ENCODE results near the gene LRRC8D. TPM values are rescaled to one million over a fixed set of nuclear protein-coding genes. Genes with fewer than 3 reads are reported as not detected.

LRRC8D gene
- total RNA-seq, 1 experiment from 2014 or later = 22.3 TPM

DNA sequence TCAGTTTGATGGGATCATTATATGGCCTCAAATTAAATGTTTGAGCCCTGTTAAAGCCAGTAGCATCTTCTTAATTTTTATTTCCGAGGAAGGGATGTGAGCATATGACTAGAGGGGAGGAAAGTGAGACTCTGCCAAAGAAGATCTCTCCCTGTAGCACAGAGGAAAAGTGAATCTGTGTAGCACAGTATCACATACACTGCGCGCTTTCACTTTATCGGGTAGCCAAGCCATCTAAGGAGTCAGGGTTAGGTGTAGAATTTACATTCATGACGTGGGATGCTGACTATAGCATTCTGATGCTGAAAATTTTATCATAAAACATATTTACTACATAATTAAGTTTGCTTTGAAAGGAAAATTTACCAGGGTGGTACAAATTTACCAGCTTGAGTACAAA is 24.0 kb downstream of the LRRC8D start:
- Mint-ChIP-seq H3K4me1 (ENCODE audit: low read depth, unreplicated experiment) (peaks cover 8% of the 10 kb centered on the region), H3K36me3 (ENCODE audit: insufficient read depth, unreplicated experiment) (peaks cover 24% of the 10 kb centered on the region), H3K27me3 (ENCODE audit: unreplicated experiment) (no peaks in the 10 kb centered on the region), H3K4me3 (ENCODE audit: low read depth, unreplicated experiment) (peak overlapping the region; percentile 93), H3K27ac (ENCODE audit: unreplicated experiment) (no peak overlapping the region), H3K9me3 (ENCODE audit: low read depth, unreplicated experiment) (no peaks in the 10 kb centered on the region)
- TF ChIP-seq CTCF (IDR thresholded peaks at IDR 0.05; ENCODE audit: unreplicated experiment) = no peak
- intact Hi-C loops (cut with micrococcal nuclease; ENCODE audit: unreplicated experiment) = loop anchor here (5.0 kb wide), 1 partner anchor 107 kb away; no protein-coding TSS in a partner anchor
- BruUV-seq (replicated peaks) = no TSS peak
- DNase-seq = no peak
- CTCF ChIA-PET = no interaction called here

GRCh38 chr1:89847191-89847729 is 26.4 kb downstream of the LRRC8D start:
- no peak overlapping the region for H3K4me3 Mint-ChIP-seq (ENCODE audit: low read depth, unreplicated experiment)
- peaks cover 8% of the 10 kb centered on the region for H3K4me1 Mint-ChIP-seq (ENCODE audit: low read depth, unreplicated experiment)
- CTCF ChIA-PET = no interaction called here
- no TSS peak for BruUV-seq (replicated peaks)
- H3K9me3 Mint-ChIP-seq (ENCODE audit: low read depth, unreplicated experiment) = no peaks in the 10 kb centered on the region
- peaks cover 24% of the 10 kb centered on the region for H3K36me3 Mint-ChIP-seq (ENCODE audit: insufficient read depth, unreplicated experiment)
- TF ChIP-seq CTCF (IDR thresholded peaks at IDR 0.05; ENCODE audit: unreplicated experiment) = no peak
- no peak overlapping the region for H3K27ac Mint-ChIP-seq (ENCODE audit: unreplicated experiment)
- no peak for DNase-seq
- intact Hi-C loops (cut with micrococcal nuclease; ENCODE audit: unreplicated experiment) = no loop called here
- H3K27me3 Mint-ChIP-seq (ENCODE audit: unreplicated experiment) = no peaks in the 10 kb centered on the region

GRCh38 chr1:89850844-89851415 is 30.1 kb downstream of the LRRC8D start:
- Mint-ChIP-seq H3K36me3 (ENCODE audit: insufficient read depth, unreplicated experiment) (peaks cover 6% of the 10 kb centered on the region), H3K4me3 (ENCODE audit: low read depth, unreplicated experiment) (no peak overlapping the region), H3K9me3 (ENCODE audit: low read depth, unreplicated experiment) (no peaks in the 10 kb centered on the region), H3K4me1 (ENCODE audit: low read depth, unreplicated experiment) (no peaks in the 10 kb centered on the region), H3K27me3 (ENCODE audit: unreplicated experiment) (no peaks in the 10 kb centered on the region), H3K27ac (ENCODE audit: unreplicated experiment) (no peak overlapping the region)
- CTCF ChIA-PET = no interaction called here
- BruUV-seq (replicated peaks) = no TSS peak
- no peak for TF ChIP-seq CTCF (IDR thresholded peaks at IDR 0.05; ENCODE audit: unreplicated experiment)
- intact Hi-C loops (cut with micrococcal nuclease; ENCODE audit: unreplicated experiment) = no loop called here
- no peak for DNase-seq

DNA sequence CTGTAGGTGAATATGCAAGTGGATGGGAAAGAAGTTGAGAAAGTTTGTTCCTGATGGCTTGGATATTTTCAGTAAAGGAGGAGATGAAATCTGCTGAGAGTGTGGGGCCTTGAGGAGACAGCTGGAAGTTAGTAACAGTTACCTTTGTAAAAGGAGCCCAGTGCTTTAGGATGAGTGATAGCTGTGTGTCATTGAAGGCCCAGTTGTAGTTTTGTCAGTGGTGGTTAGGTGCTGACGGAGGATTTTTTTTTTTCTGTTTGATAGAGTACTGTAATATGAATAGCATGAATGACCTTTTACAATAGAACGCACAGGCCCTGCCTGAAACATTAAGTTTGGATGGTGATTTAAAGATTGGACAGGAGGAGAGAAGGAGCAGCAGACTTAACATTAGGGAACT is 33.3 kb downstream of the LRRC8D start:
- H3K9me3 Mint-ChIP-seq (ENCODE audit: low read depth, unreplicated experiment) = no peaks in the 10 kb centered on the region
- TF ChIP-seq CTCF (IDR thresholded peaks at IDR 0.05; ENCODE audit: unreplicated experiment) = no peak
- no peaks in the 10 kb centered on the region for H3K36me3 Mint-ChIP-seq (ENCODE audit: insufficient read depth, unreplicated experiment)
- DNase-seq = no peak
- no peak overlapping the region for H3K27ac Mint-ChIP-seq (ENCODE audit: unreplicated experiment)
- BruUV-seq (replicated peaks) = no TSS peak
- H3K4me1 Mint-ChIP-seq (ENCODE audit: low read depth, unreplicated experiment) = no peaks in the 10 kb centered on the region
- intact Hi-C loops (cut with micrococcal nuclease; ENCODE audit: unreplicated experiment) = no loop called here
- no peak overlapping the region for H3K4me3 Mint-ChIP-seq (ENCODE audit: low read depth, unreplicated experiment)
- CTCF ChIA-PET = no interaction called here
- no peaks in the 10 kb centered on the region for H3K27me3 Mint-ChIP-seq (ENCODE audit: unreplicated experiment)

Data from Calu3 (cell line).